Fibroblast of skin of scalp (primary cell): ENCODE results near the gene SEC63.
"Not testable (repeated sequence)": the region's sequence is repeated elsewhere in the genome, so short reads cannot be mapped to it uniquely, and the experiment has no call there.

Experiments
- DNase-seq: peaks from one replicate; pipeline ENCODE4 v3.0.0-alpha.2; 2013

The SEC63 gene

GRCh38 chr6:107928984-107929383 is 29.0 kb downstream of the SEC63 start:
- no peak for DNase-seq

- DNase-seq, result not testable (repeated sequence)
Observed at GRCh38 chr6:107926697-107927544, 31.1 kb downstream of the SEC63 start.

- DNase-seq, result no peak
Observed at GRCh38 chr6:107917451-107918375, 40.3 kb downstream of the SEC63 start.

- not testable (repeated sequence) for DNase-seq
Observed at GRCh38 chr6:107916961-107917360, 41.0 kb downstream of the SEC63 start.

GRCh38 chr6:107911692-107912091 is 46.3 kb downstream of the SEC63 start:
- no peak for DNase-seq

GRCh38 chr6:107894809-107895396 is 63.1 kb downstream of the SEC63 start:
- DNase-seq, result no peak

- not testable (repeated sequence) for DNase-seq
Observed at GRCh38 chr6:107890431-107890830, 67.6 kb downstream of the SEC63 start.

- not testable (repeated sequence) for DNase-seq
Observed at GRCh38 chr6:107885950-107886349, 72.1 kb downstream of the SEC63 start.

- no peak for DNase-seq
Observed at GRCh38 chr6:107879941-107880340, 78.1 kb downstream of the SEC63 start.

GRCh38 chr6:107877968-107878367 is 80.0 kb downstream of the SEC63 start:
- DNase-seq, result no peak

- DNase-seq, result no peak
Observed at GRCh38 chr6:107871976-107872375, 86.0 kb downstream of the SEC63 start.

GRCh38 chr6:107871512-107871911 is 86.5 kb downstream of the SEC63 start:
- not testable (repeated sequence) for DNase-seq

GRCh38 chr6:107871016-107871415 is 87.0 kb downstream of the SEC63 start:
- no peak for DNase-seq

GRCh38 chr6:107870381-107870780 is 87.6 kb downstream of the SEC63 start:
- DNase-seq, result peak; percentile 26

GRCh38 chr6:107869871-107870270 is 88.1 kb downstream of the SEC63 start:
- no peak for DNase-seq

- DNase-seq, result no peak
Observed at GRCh38 chr6:107868867-107869611, 89.0 kb downstream of the SEC63 start.

- DNase-seq, result no peak
Observed at GRCh38 chr6:107867302-107867615, 90.7 kb downstream of the SEC63 start.

- DNase-seq, result peak; percentile 54
Observed at GRCh38 chr6:107866606-107867301, 91.3 kb downstream of the SEC63 start.

- DNase-seq, result no peak
Observed at GRCh38 chr6:107864226-107865127, 93.5 kb downstream of the SEC63 start.

- DNase-seq, result no peak
Observed at GRCh38 chr6:107862383-107862782, 95.6 kb downstream of the SEC63 start.

GRCh38 chr6:107860963-107861362 is 97.0 kb downstream of the SEC63 start:
- not testable (repeated sequence) for DNase-seq
